Cardiac fibroblast (primary cell): Measurements from ENCODE around the gene CCL18.
"Not testable (repeated sequence)": the region's sequence is repeated elsewhere in the genome, so short reads cannot be mapped to it uniquely, and the experiment has no call there.

ENCODE experiments used
- DNase-seq, 2 donors: peaks; one replicate each; pipeline versions ENCODE4 v3.0.0 to v3.0.0-alpha.2; 2010; ENCODE audit warnings: low read depth in 2 of 2
- H3K4me3 ChIP-seq, 2 donors: replicated peaks in 1 of 2; 1 replicate in 1 of 2; 2 replicates in 1 of 2; pipeline ENCODE4 v1.5.1; 2011; ENCODE audit warnings: low read depth in 2 of 2, low read length in 2 of 2, mild to moderate bottlenecking in 2 of 2, moderate library complexity in 1 of 2
- TF ChIP-seq, protein P1 (sequence below): IDR thresholded peaks from one replicate; pipeline ENCODE4 v1.5.1; 2011; ENCODE audit warnings: low read depth, mild to moderate bottlenecking, low read length, inconsistent platforms

CCL18 gene

DNA sequence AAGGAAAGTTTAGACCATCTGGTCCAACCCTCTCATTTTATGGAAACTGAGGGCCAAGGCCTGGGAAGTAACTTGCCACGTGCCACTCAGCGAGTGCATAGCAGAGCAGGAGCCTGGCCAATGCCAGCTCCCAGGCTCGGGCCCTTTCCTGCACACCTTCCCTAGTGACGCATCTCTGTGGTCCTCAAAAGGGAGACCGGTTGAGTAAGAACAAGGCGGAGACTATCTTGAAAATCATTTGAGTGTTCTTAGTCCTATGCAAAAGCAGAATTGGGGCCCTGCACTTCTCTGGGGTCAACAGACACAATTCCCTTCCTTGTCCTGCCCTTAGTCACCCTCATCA lies 42.4 kb downstream of the CCL18 start:
- no peak for DNase-seq
- TF ChIP-seq, protein P1, sequence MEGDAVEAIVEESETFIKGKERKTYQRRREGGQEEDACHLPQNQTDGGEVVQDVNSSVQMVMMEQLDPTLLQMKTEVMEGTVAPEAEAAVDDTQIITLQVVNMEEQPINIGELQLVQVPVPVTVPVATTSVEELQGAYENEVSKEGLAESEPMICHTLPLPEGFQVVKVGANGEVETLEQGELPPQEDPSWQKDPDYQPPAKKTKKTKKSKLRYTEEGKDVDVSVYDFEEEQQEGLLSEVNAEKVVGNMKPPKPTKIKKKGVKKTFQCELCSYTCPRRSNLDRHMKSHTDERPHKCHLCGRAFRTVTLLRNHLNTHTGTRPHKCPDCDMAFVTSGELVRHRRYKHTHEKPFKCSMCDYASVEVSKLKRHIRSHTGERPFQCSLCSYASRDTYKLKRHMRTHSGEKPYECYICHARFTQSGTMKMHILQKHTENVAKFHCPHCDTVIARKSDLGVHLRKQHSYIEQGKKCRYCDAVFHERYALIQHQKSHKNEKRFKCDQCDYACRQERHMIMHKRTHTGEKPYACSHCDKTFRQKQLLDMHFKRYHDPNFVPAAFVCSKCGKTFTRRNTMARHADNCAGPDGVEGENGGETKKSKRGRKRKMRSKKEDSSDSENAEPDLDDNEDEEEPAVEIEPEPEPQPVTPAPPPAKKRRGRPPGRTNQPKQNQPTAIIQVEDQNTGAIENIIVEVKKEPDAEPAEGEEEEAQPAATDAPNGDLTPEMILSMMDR, result no peak
- H3K4me3 ChIP-seq, result no peak overlapping the region

DNA sequence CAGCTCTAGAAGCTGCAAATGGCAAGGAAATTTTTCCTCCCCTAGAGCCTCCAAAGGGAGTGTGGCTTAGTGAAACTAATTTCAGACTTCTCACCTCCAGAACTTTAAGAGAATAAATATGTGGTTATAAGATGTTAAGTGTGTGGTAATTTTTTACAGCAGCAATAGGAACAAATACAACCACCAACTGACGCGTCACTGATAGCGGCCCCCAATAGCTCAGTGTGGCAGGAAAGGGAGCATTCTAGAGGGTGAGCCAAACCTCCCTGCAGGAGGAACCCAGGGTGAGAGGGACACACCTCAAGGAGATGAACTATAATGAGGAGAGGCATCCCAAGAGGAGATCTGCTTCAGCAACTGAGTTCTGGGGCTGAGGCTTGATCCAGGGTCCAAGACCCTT lies 43.6 kb downstream of the CCL18 start:
- no peak overlapping the region for H3K4me3 ChIP-seq
- TF ChIP-seq, protein P1, result no peak
- no peak for DNase-seq

DNA sequence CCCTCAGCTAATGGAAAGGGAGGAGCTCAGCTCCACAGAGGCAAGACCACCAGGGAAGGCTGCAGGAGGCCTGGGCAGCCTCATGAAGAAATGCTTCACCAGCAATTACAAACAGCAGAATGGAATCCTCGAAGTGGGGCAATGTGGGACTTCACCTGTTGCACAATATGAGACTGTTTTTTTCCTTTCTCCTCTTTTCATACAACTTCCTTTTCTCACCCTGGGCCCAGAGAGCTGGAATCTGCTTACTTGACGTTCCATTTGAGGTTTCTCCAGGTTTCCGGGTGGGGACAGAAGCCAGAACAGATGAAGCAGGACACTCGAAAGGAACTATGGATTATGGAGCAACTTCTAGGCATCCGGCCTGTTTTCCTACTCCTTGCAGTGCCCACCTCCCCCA lies 44.2 kb downstream of the CCL18 start:
- not testable (repeated sequence) for DNase-seq, H3K4me3 ChIP-seq

GRCh38 chr17:36111068-36111490 lies 47.0 kb downstream of the CCL18 start:
- H3K4me3 ChIP-seq, result no peak overlapping the region
- DNase-seq, result no peak
- TF ChIP-seq, protein P1, result no peak

GRCh38 chr17:36112572-36112971 lies 48.5 kb downstream of the CCL18 start:
- H3K4me3 ChIP-seq, result no peak overlapping the region
- no peak for DNase-seq
- TF ChIP-seq, protein P1, result no peak

DNA sequence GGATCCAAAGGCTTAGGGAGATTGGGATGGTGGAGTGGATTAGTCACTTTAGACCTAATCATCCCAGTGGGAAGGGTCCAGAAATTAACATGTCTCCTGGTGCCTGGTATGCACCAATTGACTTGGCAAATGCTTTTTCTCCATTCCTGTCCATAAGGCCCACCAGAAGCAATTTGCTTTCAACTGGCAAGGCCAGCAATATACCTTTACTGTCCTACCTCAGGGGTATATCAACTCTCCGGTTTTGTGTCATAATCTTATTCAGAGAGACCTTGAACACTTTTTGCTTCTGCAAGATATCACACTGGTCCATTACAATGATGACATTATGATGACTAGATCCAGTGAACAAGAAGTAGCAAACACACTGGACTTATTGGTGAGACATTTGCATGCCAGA lies 49.1 kb downstream of the CCL18 start:
- DNase-seq, H3K4me3 ChIP-seq: not testable (repeated sequence)

- H3K4me3 ChIP-seq, result not testable (repeated sequence)
- DNase-seq, result peak in 1 of 2 donors; percentile 2
Measured at GRCh38 chr17:36114971-36115648, 51.0 kb downstream of the CCL18 start.

DNA sequence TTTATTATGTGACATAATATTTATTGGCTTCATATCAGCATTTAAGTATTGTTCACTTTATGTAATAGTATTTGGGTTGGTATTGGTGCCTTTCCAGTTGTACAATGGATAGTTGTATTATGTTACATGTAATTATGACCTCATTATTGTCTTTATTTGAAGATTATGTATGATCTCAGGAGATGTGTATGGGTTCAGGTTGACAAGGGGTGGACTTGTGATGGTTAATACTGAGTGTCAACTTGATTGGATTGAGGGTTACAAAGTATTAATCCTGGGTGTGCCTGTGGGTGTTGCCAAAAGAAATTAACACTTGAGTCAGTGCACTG lies 51.5 kb downstream of the CCL18 start:
- not testable (repeated sequence) for DNase-seq

GRCh38 chr17:36117505-36118382 lies 53.7 kb downstream of the CCL18 start:
- no peak overlapping the region for H3K4me3 ChIP-seq
- DNase-seq, result no peak
- TF ChIP-seq, protein P1, result no peak

More for the DNA sequence above, 51.5 kb downstream of the CCL18 start:
- H3K4me3 ChIP-seq, result not testable (repeated sequence)
